PFSK-1 (cell line): ENCODE results near the gene RNU2-1.

Experiments
- POLR2AphosphoS5 ChIP-seq: IDR thresholded peaks from 2 replicates; pipeline ENCODE4 v1.6.1; 2012; ENCODE audit warnings: low read depth, mild to moderate bottlenecking, control low read depth, low read length, moderate library complexity
- REST ChIP-seq, 2 experiments: IDR thresholded peaks; 2 replicates each; pipeline versions ENCODE4 v1.6.1 to v1.8.0; 2011 to 2012; ENCODE audit warnings: low read depth in 2 of 2, low read length in 2 of 2, control low read depth in 1 of 2, inconsistent platforms in 1 of 2, mild to moderate bottlenecking in 1 of 2, moderate library complexity in 1 of 2; ENCODE audit not compliant: insufficient read depth in 1 of 2
- TAF1 ChIP-seq: IDR thresholded peaks from 2 replicates; pipeline ENCODE4 v1.6.1; 2012; ENCODE audit warnings: low read length, control low read depth, borderline replicate concordance; ENCODE audit not compliant: insufficient read depth

- TF ChIP-seq REST (IDR thresholded peaks at IDR 0.05; ENCODE audit: insufficient read depth in 1 of 2, low read depth in 2 of 2, low read length in 2 of 2) (peak in 1 of 2 experiments; percentile 21; a peak in 1 of 4 replicates), POLR2AphosphoS5 (no peak), TAF1 (no peak)
Measured at GRCh38 chr17:43216762-43217613, 16.8 kb downstream of the RNU2-1 start.
